Stimulated activated CD4-positive, alpha-beta T cell treated with anti-CD3 and anti-CD28 coated beads, Interleukin-1b, Interleukin-23, amount 100 ng/mL, for 24 hours (primary cell): ENCODE results near the gene COL13A1.
A peak's percentile ranks its signal among the peaks of the same experiment; 100 is the strongest.

Experiments used
- DNase-seq, 4 experiments: peaks; one replicate each; pipeline ENCODE4 v3.0.0-alpha.2; 2020; ENCODE audit warnings: low read depth in 4 of 4, low spot score in 1 of 4

COL13A1 gene

GRCh38 chr10:69884686-69885085 lies 83.0 kb downstream of the COL13A1 start:
- DNase-seq: no peak

- DNase-seq: no peak
These were observed 83.8 kb downstream of the COL13A1 start for GRCh38 chr10:69885379-69886013.

- DNase-seq: no peak
These were observed 87.3 kb downstream of the COL13A1 start for GRCh38 chr10:69888882-69889584.

GRCh38 chr10:69890065-69890847 lies 88.5 kb downstream of the COL13A1 start:
- DNase-seq: no peak

GRCh38 chr10:69891057-69891617 lies 89.4 kb downstream of the COL13A1 start:
- no peak for DNase-seq

GRCh38 chr10:69892406-69892805 lies 90.7 kb downstream of the COL13A1 start:
- no peak for DNase-seq

GRCh38 chr10:69892816-69893215 lies 91.1 kb downstream of the COL13A1 start:
- no peak for DNase-seq

GRCh38 chr10:69893271-69893900 lies 91.7 kb downstream of the COL13A1 start:
- DNase-seq: no peak

GRCh38 chr10:69894156-69894555 lies 92.5 kb downstream of the COL13A1 start:
- no peak for DNase-seq

- DNase-seq: no peak
These were observed 94.1 kb downstream of the COL13A1 start for GRCh38 chr10:69895759-69896158.

- DNase-seq: no peak
These were observed 95.0 kb downstream of the COL13A1 start for GRCh38 chr10:69896606-69897231.

- DNase-seq: no peak
These were observed 95.7 kb downstream of the COL13A1 start for GRCh38 chr10:69897432-69897831.

GRCh38 chr10:69897999-69898398 lies 96.3 kb downstream of the COL13A1 start:
- no peak for DNase-seq

- no peak for DNase-seq
These were observed 96.8 kb downstream of the COL13A1 start for GRCh38 chr10:69898524-69898923.

- DNase-seq: no peak
These were observed 97.2 kb downstream of the COL13A1 start for GRCh38 chr10:69898941-69899340.

- DNase-seq: no peak
These were observed 98.3 kb downstream of the COL13A1 start for GRCh38 chr10:69899727-69900595.

GRCh38 chr10:69901022-69901421 lies 99.3 kb downstream of the COL13A1 start:
- DNase-seq: no peak

GRCh38 chr10:69901628-69902505 lies 100.2 kb downstream of the COL13A1 start:
- DNase-seq: peak in 1 of 4 experiments; percentile 7
